GM21526 (cell line): ENCODE measurements around the gene AFDN.

Experiments
- ATAC-seq: cut with Tn5 transposase; IDR thresholded peaks from one replicate; pipeline ENCODE4 v1.9.1; 2021; ENCODE audit warnings: moderate library complexity; ENCODE audit not compliant: unreplicated experiment, low FRiP score

AFDN gene, protein sequence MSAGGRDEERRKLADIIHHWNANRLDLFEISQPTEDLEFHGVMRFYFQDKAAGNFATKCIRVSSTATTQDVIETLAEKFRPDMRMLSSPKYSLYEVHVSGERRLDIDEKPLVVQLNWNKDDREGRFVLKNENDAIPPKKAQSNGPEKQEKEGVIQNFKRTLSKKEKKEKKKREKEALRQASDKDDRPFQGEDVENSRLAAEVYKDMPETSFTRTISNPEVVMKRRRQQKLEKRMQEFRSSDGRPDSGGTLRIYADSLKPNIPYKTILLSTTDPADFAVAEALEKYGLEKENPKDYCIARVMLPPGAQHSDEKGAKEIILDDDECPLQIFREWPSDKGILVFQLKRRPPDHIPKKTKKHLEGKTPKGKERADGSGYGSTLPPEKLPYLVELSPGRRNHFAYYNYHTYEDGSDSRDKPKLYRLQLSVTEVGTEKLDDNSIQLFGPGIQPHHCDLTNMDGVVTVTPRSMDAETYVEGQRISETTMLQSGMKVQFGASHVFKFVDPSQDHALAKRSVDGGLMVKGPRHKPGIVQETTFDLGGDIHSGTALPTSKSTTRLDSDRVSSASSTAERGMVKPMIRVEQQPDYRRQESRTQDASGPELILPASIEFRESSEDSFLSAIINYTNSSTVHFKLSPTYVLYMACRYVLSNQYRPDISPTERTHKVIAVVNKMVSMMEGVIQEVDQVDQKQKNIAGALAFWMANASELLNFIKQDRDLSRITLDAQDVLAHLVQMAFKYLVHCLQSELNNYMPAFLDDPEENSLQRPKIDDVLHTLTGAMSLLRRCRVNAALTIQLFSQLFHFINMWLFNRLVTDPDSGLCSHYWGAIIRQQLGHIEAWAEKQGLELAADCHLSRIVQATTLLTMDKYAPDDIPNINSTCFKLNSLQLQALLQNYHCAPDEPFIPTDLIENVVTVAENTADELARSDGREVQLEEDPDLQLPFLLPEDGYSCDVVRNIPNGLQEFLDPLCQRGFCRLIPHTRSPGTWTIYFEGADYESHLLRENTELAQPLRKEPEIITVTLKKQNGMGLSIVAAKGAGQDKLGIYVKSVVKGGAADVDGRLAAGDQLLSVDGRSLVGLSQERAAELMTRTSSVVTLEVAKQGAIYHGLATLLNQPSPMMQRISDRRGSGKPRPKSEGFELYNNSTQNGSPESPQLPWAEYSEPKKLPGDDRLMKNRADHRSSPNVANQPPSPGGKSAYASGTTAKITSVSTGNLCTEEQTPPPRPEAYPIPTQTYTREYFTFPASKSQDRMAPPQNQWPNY (N-terminal part only)

DNA sequence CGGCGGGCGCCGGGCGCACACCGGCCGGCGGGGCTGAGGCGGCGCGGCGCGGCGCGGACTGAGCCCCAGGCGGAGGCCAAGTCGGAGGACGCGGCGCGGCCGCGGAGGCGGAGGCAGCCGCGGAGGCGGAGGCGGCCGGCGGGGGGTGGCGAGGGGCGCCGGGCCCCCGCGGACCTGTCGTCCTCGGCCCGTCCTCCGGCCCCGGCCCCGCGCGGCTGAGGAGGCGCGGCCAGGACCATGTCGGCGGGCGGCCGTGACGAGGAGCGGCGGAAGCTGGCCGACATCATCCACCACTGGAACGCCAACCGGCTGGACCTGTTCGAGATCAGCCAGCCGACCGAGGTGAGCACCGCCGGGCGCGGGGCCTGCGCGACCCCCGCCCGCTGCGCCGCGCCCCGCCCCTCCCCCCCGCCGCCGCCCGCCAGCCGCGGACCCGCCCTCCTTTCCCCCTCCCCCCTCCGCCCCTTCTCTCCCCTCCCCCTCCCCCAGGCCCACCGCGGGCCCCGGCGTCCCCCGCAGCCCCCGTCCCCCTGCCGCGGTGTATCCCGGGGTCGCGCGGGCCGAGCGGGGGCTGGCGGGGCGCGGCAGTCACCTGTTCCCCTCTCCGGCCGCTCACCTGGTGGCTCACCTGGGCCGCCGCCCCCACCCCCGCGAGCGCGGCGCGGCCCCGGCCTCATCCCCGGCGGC lies at the start of gene AFDN:
Gene AFDN, plus strand, starts transcription at position 16 of the 687 bp plus-strand sequence. Its CDS starts 222 bp downstream, at position 238.
- peak; percentile 36 for ATAC-seq

DNA sequence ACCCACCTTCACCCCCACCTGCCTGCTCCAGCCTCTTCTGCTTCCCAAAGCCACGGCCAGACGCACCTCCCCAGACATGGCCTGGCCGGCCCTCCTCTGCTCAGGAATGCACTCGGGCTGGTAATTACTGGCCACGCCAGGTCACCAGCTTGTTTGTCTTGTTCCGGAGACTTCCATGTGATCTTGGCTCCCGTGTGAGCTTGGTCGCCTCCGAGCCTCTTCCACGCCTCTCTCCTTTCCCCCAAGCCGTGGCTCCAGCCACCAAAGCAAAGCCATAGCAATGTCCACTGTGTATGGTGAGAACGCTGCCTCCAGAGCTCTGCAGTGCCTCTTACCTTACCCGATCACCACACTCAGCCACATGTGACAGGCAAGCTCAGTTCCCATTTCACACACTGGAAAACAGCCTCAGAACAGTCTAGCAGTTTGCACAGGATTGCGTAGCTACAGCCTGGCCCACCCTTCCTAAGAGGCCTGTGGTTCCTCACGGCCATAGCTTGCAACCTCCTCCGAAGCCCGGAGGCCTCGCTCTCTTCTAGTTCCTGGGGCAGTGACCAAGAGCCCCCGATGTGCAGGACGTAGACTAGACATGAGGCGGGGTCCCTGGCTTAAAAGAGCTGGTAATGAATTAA lies 48.1 kb upstream of the AFDN start:
- ATAC-seq = no peak

- no peak for ATAC-seq
These were observed 47.4 kb upstream of the AFDN start for GRCh38 chr6:167779129-167779992.

DNA sequence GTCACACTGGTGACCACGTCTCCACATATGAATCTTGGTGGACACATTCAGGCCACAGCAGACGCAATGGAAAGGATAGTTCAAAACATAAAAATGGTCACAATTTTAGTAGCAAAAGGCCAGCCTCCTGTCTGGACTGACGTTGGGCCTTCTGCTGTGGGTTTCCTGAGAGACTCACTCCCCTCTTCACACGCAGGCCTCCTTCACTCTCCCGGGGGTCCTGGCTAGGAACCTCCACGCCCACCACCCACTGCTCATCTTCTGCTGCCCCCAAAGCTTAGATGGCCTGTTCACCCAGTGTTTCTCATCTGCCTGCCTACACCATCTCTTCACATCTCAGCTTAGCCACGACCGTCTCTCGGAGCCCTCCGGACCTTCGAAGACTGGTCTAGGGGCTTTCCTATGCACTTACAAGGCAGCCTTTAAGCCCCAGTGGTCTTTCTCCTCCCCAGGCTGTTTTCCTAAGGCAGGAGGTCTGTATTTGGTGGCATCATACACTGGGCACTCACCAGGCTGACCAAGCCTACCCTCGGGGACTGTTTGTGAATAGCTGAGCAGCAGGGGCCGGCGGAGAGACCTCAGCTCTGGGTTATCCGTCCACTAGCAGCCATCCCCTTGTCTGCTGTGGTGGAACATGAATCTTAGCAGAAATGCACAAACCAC lies 46.6 kb upstream of the AFDN start:
- no peak for ATAC-seq

DNA sequence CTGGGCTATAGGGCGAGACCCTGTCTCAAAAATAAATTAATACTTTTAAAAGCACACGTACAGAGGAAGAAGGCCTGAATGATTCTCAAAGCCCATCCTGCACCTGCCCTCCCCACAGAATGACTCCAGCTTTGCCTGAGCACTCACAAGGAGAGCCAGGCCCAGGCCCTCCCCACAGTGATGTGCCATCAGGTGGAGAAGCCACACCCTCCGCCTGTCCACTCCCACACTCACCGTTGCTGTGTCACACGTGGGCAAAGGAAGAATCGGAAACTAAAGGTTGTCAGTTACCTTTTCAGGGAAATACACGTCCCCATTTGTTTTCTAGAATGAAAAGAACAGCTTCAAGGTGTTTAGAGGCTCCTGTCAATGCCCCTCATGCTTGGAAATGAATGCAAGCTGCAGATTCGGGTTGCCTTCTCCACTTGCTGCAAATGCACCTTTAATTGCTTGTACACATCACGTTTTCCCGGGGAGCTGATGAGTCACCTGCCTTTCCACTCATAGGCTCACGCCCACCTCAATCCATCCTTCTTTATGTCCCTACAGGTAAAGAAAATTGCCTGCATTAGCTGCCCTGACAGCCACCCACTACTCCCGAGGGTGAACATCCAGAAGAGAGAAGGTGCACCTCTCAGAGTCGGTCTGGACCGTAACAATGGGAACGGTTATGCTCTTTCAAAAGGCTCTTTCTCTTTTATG lies 45.5 kb upstream of the AFDN start:
- no peak for ATAC-seq

DNA sequence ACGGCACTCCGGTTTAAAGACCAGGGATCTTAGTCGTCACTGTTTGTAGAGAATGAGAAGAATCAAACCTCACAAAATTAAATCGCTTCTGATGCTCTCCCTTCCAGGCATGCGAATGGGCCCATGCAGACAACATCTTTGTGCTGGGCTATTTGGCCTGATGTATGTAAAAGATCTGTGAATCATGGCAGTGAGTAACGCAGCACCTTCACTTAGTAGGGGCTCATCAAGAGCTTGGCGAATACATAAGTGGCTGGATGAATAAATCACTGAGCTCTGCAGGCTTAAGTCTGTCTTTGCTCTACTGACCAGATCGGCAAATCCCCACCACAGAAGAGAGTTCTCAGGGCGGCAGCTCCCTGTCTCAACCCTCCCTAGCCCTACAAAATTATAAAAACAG lies 44.8 kb upstream of the AFDN start:
- ATAC-seq = no peak

- no peak for ATAC-seq
These were observed 43.8 kb upstream of the AFDN start for GRCh38 chr6:167782698-167783517.

- ATAC-seq = no peak
These were observed 39.6 kb upstream of the AFDN start for GRCh38 chr6:167786853-167787675.

DNA sequence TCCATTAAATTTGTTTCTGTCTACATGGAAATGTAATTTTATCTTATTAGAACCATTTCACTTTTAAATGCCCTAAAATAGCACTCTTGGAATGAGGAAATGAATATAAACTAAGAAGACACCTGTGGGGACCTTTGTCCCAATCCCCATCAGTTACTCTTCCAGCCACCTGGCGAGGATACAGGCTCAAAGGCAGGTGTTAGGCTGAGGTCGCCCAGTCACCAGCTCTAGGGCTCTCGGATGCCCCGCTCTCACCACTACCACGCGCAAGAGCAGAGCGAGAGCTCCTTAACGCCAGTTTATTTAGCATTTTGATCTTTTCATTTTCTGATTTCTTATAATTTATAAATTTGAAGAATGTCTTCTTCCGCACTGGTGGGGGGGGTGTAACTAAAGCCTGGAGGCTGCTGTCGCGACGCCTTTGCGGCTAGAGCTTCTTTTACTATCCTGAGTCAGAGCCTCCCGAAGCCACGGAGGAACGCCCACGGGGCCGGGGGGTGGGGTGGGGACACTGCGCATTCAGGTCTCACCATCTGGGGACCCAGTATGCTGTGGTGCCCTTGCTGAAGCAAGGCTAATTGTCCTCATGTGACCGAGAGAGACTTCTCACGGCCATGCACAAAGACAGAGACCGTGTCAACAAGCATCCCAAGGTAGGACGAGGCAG lies 38.7 kb upstream of the AFDN start:
- no peak for ATAC-seq

- ATAC-seq = no peak
These were observed 38.2 kb upstream of the AFDN start for GRCh38 chr6:167788563-167788903.

DNA sequence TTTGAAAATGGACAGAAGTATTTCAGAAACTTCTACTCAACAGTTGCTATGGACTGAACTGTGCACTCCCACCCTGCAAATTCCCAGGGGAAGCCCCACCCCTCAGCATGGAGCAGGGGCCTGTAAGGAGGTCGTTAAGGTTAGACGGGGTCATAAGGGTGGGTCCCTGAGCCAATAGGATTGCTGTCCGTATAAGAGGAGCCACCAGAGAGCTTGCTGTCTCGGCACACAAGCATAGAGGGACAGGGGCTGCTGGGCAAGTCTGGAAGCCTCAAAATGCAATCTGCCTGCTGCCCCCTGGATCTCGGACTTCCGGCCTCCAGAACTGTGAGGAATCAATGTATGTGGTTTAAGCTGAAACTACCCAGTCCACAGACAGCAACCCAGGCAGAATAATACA lies 37.4 kb upstream of the AFDN start:
- ATAC-seq = no peak

DNA sequence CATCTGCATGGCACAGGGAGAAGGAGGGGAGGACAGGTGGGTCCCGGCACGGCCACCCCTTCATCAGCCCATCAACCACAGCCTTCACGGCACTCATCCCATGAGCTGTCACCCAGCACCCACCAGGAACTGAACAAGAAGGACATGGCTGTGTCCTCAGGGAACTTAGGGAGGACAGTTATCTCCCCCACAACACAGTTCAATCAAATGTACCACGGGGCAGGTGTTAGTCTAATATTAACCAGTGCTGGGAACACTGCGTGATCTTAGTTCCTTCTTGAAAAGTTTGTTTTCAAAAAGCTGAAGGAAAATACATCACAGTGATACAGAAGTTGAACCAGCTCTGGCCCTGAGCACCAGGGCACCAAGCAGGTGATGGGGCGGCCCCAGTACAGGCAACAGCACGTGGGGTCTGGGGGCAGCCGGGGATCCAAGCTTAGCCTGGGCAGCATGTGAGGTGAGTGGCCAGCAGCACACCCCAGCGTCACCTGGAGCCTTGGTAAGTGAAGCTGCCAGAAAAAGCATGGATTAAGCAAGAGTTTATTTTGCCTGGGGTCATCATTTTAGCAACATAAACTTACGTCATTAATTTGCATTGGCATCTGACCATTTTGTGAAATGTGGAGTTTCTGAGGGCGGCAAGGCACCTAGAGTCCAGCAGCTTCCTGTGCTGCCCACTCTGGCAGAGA lies 35.5 kb upstream of the AFDN start:
- ATAC-seq = no peak

DNA sequence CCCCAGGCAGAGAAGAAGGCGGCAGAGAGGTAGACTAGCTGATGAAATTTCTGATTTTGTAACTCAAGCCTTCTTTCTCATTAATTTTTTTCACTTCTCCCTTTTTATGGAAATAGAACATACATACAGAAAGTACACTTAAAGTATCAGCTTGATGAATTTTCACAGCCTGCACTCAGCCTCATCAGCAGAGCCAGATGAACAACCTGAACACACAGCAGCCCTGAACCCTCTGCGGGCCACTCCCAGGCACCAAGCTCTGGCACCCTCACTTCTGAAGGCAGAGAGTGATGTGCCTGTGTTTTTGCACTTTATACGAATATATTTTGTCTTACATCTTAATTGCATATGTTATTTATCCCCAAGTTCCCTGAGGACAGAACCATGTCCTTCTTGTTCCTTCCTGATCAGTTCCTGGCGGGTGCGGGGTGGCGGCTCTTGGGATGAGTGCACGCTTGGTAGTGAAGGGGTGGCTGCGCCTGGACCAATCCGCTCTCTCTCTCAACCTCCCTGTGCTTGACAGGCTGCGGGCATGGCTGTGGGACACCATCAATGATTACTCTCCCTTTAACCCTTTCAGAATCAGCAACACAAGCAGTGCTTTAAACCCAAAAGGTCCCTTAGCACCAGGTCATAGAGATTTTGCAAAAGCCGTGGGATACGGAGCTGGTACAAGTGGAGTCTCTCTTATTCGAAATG lies 34.8 kb upstream of the AFDN start:
- ATAC-seq = no peak

- no peak for ATAC-seq
These were observed 33.3 kb upstream of the AFDN start for GRCh38 chr6:167793421-167793820.
